Astrocyte of the cerebellum (primary cell): Measurements from ENCODE around the gene RBM10.
A peak's percentile ranks its signal among the peaks of the same experiment; 100 is the strongest.
"Not testable (repeated sequence)": the region's sequence is repeated elsewhere in the genome, so short reads cannot be mapped to it uniquely, and the experiment has no call there.

Experiments
- DNase-seq: peaks from one replicate; pipeline ENCODE4 v3.0.0-alpha.2; 2011; ENCODE audit warnings: low read depth
- H3K4me3 ChIP-seq: 2 replicates; pipeline ENCODE4 v1.5.1; 2011; ENCODE audit warnings: mild to moderate bottlenecking, low read depth, low read length, moderate library complexity
- in situ Hi-C: cut with HindIII; loops from 2 replicates; pipeline ENCODE4 v1.10.0; 2017; ENCODE audit warnings: low sequenced_read_pairs
- TF ChIP-seq, protein P1 (sequence below): IDR thresholded peaks from 2 replicates; pipeline ENCODE4 v1.5.1; 2012; ENCODE audit warnings: low read length, low read depth, moderate library complexity, mild to moderate bottlenecking; ENCODE audit errors: missing control alignments

Gene RBM10

DNA sequence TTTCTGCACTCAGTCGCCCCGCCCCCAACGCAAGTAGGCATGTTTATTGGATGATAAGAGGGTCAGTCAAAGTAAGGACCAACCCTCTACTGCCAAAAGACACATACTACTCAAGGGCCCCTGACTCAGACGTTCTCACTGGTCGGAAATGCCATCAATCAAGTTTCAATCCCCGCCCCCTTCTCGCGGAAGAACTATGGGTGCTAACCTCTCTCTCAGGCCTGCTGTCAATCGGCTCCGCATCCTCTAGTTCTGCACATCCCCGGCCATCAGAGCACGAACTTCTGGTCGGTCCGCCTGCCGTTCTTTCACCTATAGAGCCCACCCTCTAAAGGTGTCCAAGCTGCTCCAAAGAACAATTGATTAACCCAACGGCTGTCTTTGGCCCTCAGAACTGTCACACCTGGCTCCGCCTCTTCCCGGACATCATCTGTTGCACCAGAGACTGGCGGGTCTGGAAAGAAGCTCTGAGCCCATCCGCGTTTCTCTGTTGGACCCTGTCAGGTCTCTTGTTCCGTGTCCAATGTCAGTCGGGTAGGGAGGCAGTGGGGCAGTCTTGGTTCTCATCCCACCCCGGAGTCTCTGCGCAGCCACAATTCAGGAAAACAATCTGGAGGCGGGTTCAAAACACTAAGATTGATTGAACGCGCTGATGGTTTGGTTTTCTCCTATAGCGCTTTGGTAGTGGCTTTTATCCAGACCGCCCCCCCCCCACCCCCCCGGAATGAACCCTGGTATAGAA is 15.7 kb upstream of the RBM10 start:
- in situ Hi-C loops: no loop called here
- TF ChIP-seq, protein P1, sequence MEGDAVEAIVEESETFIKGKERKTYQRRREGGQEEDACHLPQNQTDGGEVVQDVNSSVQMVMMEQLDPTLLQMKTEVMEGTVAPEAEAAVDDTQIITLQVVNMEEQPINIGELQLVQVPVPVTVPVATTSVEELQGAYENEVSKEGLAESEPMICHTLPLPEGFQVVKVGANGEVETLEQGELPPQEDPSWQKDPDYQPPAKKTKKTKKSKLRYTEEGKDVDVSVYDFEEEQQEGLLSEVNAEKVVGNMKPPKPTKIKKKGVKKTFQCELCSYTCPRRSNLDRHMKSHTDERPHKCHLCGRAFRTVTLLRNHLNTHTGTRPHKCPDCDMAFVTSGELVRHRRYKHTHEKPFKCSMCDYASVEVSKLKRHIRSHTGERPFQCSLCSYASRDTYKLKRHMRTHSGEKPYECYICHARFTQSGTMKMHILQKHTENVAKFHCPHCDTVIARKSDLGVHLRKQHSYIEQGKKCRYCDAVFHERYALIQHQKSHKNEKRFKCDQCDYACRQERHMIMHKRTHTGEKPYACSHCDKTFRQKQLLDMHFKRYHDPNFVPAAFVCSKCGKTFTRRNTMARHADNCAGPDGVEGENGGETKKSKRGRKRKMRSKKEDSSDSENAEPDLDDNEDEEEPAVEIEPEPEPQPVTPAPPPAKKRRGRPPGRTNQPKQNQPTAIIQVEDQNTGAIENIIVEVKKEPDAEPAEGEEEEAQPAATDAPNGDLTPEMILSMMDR: no peak
- peak overlapping the region; percentile 59 for H3K4me3 ChIP-seq
- DNase-seq: peak; percentile 90

DNA sequence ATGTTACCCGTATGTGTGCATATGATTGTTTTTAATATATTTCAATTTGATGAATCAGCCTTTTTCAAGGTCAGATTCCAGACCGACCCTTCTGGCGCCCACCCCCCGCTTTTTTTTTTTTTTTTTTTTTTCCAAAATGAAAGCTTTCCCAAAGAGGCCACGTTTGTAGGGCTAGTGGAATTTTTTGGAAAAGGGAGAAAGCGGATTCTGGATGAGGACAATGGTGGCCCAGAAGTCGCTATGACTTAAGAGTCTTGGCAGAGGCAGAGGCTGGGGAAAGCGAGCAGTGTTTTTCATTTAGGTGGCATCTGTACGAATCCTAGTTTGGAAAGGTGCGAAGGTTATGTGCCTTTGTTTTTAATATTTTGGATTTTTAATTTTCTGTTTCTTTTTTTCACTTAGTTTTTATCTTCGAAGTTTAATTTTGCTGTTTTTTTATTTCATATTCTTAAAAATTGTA is 15.1 kb upstream of the RBM10 start:
- in situ Hi-C loops: no loop called here
- TF ChIP-seq, protein P1: no peak
- no peak for DNase-seq
- peak overlapping the region; percentile 59 for H3K4me3 ChIP-seq

DNA sequence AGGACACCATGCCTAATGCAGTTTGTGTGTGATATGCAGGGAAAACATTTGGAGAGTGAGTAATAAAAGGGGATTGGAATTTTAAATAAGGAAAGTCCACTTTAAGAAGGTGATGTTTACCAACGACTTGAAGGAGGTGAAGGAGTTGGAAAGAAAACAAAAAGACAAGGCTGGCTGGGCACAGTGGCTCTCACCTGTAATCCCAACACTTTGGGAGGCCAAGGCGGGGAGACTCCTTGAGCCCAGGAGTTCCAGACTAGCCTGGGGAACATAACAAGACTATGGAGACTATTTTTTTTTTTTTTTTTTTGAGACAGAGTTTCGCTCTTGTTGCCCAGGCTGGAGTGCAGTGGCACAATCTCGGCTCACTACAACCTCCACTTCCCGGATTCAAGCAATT is 11.5 kb upstream of the RBM10 start:
- TF ChIP-seq, protein P1: no peak
- no peak overlapping the region for H3K4me3 ChIP-seq
- DNase-seq: no peak
- in situ Hi-C loops: no loop called here

GRCh38 chrX:47135650-47136049 is 9.4 kb upstream of the RBM10 start:
- DNase-seq, H3K4me3 ChIP-seq, in situ Hi-C loops: not testable (repeated sequence)

GRCh38 chrX:47138171-47138570 is 6.8 kb upstream of the RBM10 start:
- H3K4me3 ChIP-seq: no peak overlapping the region
- DNase-seq: no peak
- TF ChIP-seq, protein P1: no peak
- in situ Hi-C loops: no loop called here

- TF ChIP-seq, protein P1: no peak
- in situ Hi-C loops: no loop called here
- peak overlapping the region; percentile 74 for H3K4me3 ChIP-seq
- no peak for DNase-seq
These were observed 961 bp upstream of the RBM10 start for GRCh38 chrX:47143894-47144625.
